IPS-15b (cell line): Measurements from ENCODE around the gene MIER2.
A peak's percentile ranks its signal among the peaks of the same experiment; 100 is the strongest.

Experiments used
- H3K27me3 ChIP-seq: one replicate; pipeline ENCODE4 v1.6.1; 2013; ENCODE audit warnings: low read length; ENCODE audit not compliant: control insufficient read depth, insufficient read depth
- H3K36me3 ChIP-seq: one replicate; pipeline ENCODE4 v1.6.1; 2013; ENCODE audit warnings: low read length; ENCODE audit not compliant: control insufficient read depth, insufficient read depth
- H3K4me1 ChIP-seq: one replicate; pipeline ENCODE4 v1.6.1; 2013; ENCODE audit warnings: mild to moderate bottlenecking, low read length; ENCODE audit not compliant: control insufficient read depth, insufficient read depth
- H3K4me3 ChIP-seq: one replicate; pipeline ENCODE4 v1.5.1; 2013; ENCODE audit warnings: low read depth, low read length
- H3K9ac ChIP-seq: one replicate; pipeline ENCODE4 v1.6.1; 2013; ENCODE audit warnings: low read depth, mild to moderate bottlenecking, low read length
- H3K9me3 ChIP-seq: one replicate; pipeline ENCODE4 v1.6.1; 2013; ENCODE audit warnings: mild to moderate bottlenecking, low read length; ENCODE audit not compliant: control insufficient read depth, insufficient read depth

MIER2 gene

GRCh38 chr19:347946-348861, 3.6 kb upstream of the MIER2 start:
- H3K36me3 ChIP-seq = peaks cover under 1% of the 10 kb centered on the region
- no peaks in the 10 kb centered on the region for H3K9me3 ChIP-seq
- peaks cover 13% of the 10 kb centered on the region for H3K27me3 ChIP-seq
- H3K4me1 ChIP-seq = peaks cover 2% of the 10 kb centered on the region
- H3K9ac ChIP-seq = no peak overlapping the region
- H3K4me3 ChIP-seq = no peak overlapping the region

GRCh38 chr19:345320-345879, 804 bp upstream of the MIER2 start:
- H3K4me1 ChIP-seq = peaks cover 12% of the 10 kb centered on the region
- H3K9me3 ChIP-seq = no peaks in the 10 kb centered on the region
- H3K27me3 ChIP-seq = peaks cover 13% of the 10 kb centered on the region
- no peak overlapping the region for H3K9ac ChIP-seq
- H3K36me3 ChIP-seq = peaks cover 12% of the 10 kb centered on the region
- peak overlapping the region; percentile 75 for H3K4me3 ChIP-seq

DNA sequence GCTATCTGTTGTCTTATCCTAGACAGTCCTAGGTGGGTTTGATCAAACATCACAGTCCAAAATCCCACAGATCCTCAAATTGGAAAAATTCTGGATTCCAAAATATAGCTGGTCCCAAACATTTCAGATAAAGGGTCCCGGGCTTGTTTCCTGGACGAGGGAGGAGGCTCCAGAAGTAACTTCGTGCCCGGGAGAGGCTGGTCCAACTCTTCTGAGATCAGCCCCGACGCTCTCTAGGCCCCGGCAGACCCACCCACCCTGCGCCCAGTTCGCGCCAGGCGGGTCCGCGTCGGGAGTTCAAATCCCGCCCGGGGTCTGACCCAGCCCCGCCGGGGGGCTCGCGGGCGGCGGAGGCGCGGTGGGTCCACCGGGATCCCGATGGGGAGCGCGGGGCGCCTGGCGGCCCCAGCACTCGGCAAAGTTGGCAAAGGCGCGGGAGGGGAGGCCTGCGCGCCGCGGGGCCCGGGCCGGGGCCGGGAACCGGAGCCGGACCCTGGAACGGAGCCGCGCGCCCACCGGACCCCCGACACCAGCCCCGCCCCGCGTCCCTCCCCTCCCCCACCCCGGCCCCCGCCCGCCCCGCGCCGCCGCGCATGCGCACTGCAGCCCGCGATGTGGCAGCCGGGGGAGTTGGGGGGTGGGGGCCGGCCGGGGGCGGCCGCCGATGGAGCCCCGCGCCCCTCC, 513 bp downstream of the MIER2 start:
- Histone ChIP-seq H3K9me3 (no peaks in the 10 kb centered on the region), H3K4me3 (peak overlapping the region; percentile 59), H3K27me3 (peaks cover 13% of the 10 kb centered on the region), H3K9ac (peak overlapping the region; percentile 87), H3K36me3 (peaks cover 20% of the 10 kb centered on the region), H3K4me1 (peaks cover 12% of the 10 kb centered on the region)

DNA sequence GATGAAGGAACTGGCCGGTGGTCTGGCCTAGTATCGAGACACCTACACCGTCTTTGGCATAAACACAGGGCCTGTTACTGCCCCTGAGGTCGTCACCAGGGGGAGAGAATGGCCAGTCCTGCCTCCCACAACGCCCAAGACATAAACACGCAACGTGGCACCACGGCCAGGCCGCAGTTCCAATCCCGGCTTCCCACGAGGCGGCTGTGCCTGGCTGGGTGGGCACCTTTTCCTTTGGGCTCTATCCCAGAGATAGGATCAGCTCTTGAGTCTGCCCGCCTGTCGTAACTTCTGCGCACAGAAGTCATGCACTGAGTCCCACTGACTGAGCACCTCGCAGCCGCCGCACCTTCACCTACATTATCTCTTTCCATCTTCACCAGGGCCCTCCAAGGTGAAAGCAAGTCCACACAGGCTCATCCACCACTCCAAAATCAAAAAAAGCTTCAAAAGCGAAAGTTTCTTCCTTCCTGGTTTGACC, 1.1 kb downstream of the MIER2 start:
- Histone ChIP-seq H3K4me3 (peak overlapping the region; percentile 59), H3K9me3 (no peaks in the 10 kb centered on the region), H3K4me1 (peaks cover 12% of the 10 kb centered on the region), H3K36me3 (peaks cover 20% of the 10 kb centered on the region), H3K9ac (peak overlapping the region; percentile 87), H3K27me3 (peaks cover 13% of the 10 kb centered on the region)

DNA sequence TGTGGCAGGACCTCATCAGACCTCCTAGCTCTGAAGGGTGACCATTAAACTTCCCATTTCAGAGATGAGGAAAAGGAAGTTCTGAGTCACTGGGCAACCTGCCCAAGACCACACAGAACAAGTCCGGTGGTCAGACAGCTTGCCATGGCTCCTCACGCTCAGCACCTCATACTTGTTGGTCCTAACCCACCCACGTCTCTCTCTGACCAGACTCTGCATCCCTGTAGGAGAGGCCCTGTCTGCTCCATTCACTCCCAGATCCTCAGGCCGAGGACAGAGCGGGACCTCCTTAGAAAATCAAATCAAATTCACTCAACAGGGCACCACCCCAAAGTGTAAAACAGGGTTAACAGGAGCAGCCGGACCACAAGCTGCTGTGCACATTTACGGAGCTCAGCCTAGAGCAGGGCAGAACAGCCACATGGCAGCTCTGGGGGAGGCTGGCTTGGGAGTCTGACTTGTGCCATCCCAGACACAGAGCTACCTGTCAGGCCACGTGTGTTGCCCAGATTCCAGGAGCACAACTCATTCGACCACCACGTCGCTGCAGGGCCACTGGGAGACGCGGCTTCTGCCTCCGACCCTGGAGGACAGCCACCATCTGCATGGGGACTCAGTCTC, 1.7 kb downstream of the MIER2 start:
- Histone ChIP-seq H3K4me3 (peak overlapping the region; percentile 59), H3K36me3 (peaks cover 20% of the 10 kb centered on the region), H3K9ac (peak overlapping the region; percentile 87), H3K9me3 (no peaks in the 10 kb centered on the region), H3K4me1 (peaks cover 12% of the 10 kb centered on the region), H3K27me3 (peaks cover 13% of the 10 kb centered on the region)

DNA sequence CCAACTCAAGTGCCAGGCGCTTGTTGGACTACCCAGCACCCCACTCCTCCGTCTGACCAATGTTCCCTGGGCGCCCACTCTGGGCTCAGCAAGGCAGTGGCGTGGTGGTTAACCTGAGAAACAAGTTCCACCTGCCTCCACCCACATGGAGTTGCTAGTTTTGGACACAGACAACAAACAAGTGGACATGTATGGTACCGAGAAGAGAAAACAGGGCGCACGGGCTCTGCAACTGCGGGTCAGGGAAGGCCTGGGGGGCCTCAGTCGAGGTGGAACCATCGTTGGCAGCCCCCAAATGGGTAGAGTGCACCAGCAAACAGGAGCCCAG, 2.5 kb downstream of the MIER2 start:
- H3K4me3 ChIP-seq = peak overlapping the region; percentile 59
- peaks cover 13% of the 10 kb centered on the region for H3K27me3 ChIP-seq
- H3K9me3 ChIP-seq = no peaks in the 10 kb centered on the region
- H3K4me1 ChIP-seq = peaks cover 12% of the 10 kb centered on the region
- H3K9ac ChIP-seq = no peak overlapping the region
- peaks cover 20% of the 10 kb centered on the region for H3K36me3 ChIP-seq

GRCh38 chr19:341386-342127, 3.0 kb downstream of the MIER2 start:
- Histone ChIP-seq H3K4me3 (no peak overlapping the region), H3K4me1 (peaks cover 12% of the 10 kb centered on the region), H3K27me3 (peaks cover 13% of the 10 kb centered on the region), H3K9ac (no peak overlapping the region), H3K36me3 (peaks cover 20% of the 10 kb centered on the region), H3K9me3 (no peaks in the 10 kb centered on the region)

- Histone ChIP-seq H3K36me3 (peaks cover 23% of the 10 kb centered on the region), H3K9ac (no peak overlapping the region), H3K4me1 (peaks cover 12% of the 10 kb centered on the region), H3K9me3 (no peaks in the 10 kb centered on the region), H3K4me3 (no peak overlapping the region), H3K27me3 (peaks cover 8% of the 10 kb centered on the region)
Measured at GRCh38 chr19:340620-341385, 3.8 kb downstream of the MIER2 start.

DNA sequence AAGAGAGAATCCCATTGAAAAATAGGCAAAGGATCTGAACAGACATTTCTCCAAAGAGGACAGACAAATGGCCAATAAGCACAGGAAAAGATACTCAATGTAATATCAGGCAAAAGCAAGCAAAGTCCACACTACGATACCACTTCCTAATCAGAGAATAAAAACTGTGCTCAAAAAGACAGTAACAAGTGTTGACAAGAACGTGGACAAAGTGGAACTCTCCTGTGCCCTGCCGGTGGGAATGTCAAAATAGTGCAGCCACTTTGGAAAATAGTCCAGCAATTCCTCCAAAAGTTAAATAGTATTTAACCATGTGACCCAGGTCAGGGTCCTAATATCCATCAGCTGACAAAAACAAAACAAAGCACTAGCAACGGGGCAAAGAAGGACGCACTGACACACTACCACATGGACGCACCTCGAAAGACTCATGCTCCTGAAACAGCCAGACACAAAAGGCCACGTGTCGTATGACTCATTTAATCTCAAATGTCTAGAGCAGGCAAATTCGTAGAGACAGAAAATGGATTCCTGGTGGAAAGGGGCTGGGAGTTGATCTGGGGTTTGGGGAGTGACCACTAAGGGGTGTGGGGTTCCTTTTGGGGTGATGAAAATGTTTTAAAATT, 5.2 kb downstream of the MIER2 start:
- Histone ChIP-seq H3K4me3 (no peak overlapping the region), H3K4me1 (peaks cover 12% of the 10 kb centered on the region), H3K9me3 (no peaks in the 10 kb centered on the region), H3K9ac (no peak overlapping the region), H3K36me3 (peaks cover 32% of the 10 kb centered on the region), H3K27me3 (no peaks in the 10 kb centered on the region)

- H3K9ac ChIP-seq = no peak overlapping the region
- no peaks in the 10 kb centered on the region for H3K9me3 ChIP-seq
- peaks cover 32% of the 10 kb centered on the region for H3K36me3 ChIP-seq
- H3K4me3 ChIP-seq = no peak overlapping the region
- H3K27me3 ChIP-seq = no peaks in the 10 kb centered on the region
- peaks cover 11% of the 10 kb centered on the region for H3K4me1 ChIP-seq
Measured at GRCh38 chr19:338421-338820, 6.2 kb downstream of the MIER2 start.
